H1 (cell line): ENCODE results near the gene HS6ST3.

Source experiments
- CTCF ChIP-seq, 3 experiments: IDR thresholded peaks; 1 replicate in 2 of 3; 2 replicates in 1 of 3; pipeline versions ENCODE4 v1.5.1 to v1.6.1; 2011; ENCODE audit warnings: low read length in 3 of 3, mild to moderate bottlenecking in 3 of 3, inconsistent platforms in 2 of 3, low read depth in 1 of 3, moderate library complexity in 1 of 3; ENCODE audit not compliant: insufficient read depth in 1 of 3; ENCODE audit errors: control extremely low read depth in 1 of 3
- EP300 ChIP-seq, 2 experiments: IDR thresholded peaks; 1 replicate in 1 of 2; 2 replicates in 1 of 2; pipeline ENCODE4 v1.6.1; 2011 to 2012; ENCODE audit warnings: low read depth in 2 of 2, low read length in 2 of 2, mild to moderate bottlenecking in 2 of 2, borderline replicate concordance in 1 of 2, inconsistent platforms in 1 of 2, moderate library complexity in 1 of 2
- EZH2 ChIP-seq: fragments of 200-600 bp; sonication (generic); IDR thresholded peaks from 2 replicates; pipeline ENCODE4 v1.7.1; 2012; ENCODE audit warnings: low read depth, mild to moderate bottlenecking, moderate library complexity, low read length, inconsistent platforms; ENCODE audit not compliant: severe bottlenecking
- MAFK ChIP-seq: IDR thresholded peaks from 2 replicates; pipeline ENCODE4 v1.6.1; 2012; ENCODE audit warnings: low read depth, mild to moderate bottlenecking, improper control_type of control experiment, low read length
- RFX5 ChIP-seq: IDR thresholded peaks from 2 replicates; pipeline ENCODE4 v1.6.1; 2011; ENCODE audit warnings: low read depth, low read length, improper control_type of control experiment, borderline replicate concordance

GRCh38 chr13:96821381-96821780 is 731.5 kb downstream of the HS6ST3 start:
- TF ChIP-seq CTCF (IDR thresholded peaks at IDR 0.05; ENCODE audit: control extremely low read depth in 1 of 3, insufficient read depth in 1 of 3, low read depth in 1 of 3, low read length in 3 of 3) (no peak), EZH2 (no peak), MAFK (no peak), EP300 (IDR thresholded peaks at IDR 0.05; ENCODE audit: borderline replicate concordance in 1 of 2, low read depth in 2 of 2, low read length in 2 of 2) (no peak), RFX5 (no peak)
